ENCODE data around the gene PRDM2. TPM values are rescaled to one million over a fixed set of nuclear protein-coding genes. Genes with fewer than 3 reads are reported as not detected.

The PRDM2 gene
- total RNA-seq, 4 donors from 2014 or later = 26.3 to 39.5 (median 34.6) TPM

DNA sequence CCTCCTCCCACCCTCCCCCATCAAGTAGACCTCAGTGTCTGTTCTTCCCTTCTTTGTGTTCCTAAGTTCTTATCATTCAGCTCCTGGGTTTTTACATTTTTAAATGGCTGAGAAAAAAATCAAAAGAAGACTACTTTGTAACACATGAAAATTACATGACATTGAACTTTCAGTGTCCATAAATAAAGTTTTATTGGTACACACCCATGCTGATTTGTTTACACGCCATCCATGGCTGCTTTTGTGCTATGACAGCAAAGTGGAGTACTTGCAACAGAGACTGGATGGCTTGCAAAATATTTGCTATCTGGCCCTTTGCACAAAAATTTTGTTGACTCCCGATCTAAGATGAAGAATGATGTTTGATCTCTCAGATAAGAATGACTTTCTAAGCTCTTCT, 171.4 kb downstream of the PRDM2 start:
- ATAC-seq (ENCODE audit: low FRiP score) = no peak
- TF ChIP-seq, protein P1, sequence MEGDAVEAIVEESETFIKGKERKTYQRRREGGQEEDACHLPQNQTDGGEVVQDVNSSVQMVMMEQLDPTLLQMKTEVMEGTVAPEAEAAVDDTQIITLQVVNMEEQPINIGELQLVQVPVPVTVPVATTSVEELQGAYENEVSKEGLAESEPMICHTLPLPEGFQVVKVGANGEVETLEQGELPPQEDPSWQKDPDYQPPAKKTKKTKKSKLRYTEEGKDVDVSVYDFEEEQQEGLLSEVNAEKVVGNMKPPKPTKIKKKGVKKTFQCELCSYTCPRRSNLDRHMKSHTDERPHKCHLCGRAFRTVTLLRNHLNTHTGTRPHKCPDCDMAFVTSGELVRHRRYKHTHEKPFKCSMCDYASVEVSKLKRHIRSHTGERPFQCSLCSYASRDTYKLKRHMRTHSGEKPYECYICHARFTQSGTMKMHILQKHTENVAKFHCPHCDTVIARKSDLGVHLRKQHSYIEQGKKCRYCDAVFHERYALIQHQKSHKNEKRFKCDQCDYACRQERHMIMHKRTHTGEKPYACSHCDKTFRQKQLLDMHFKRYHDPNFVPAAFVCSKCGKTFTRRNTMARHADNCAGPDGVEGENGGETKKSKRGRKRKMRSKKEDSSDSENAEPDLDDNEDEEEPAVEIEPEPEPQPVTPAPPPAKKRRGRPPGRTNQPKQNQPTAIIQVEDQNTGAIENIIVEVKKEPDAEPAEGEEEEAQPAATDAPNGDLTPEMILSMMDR (IDR thresholded peaks at IDR 0.05) = no peak
- no peak for DNase-seq (ENCODE audit: low spot score)

DNA sequence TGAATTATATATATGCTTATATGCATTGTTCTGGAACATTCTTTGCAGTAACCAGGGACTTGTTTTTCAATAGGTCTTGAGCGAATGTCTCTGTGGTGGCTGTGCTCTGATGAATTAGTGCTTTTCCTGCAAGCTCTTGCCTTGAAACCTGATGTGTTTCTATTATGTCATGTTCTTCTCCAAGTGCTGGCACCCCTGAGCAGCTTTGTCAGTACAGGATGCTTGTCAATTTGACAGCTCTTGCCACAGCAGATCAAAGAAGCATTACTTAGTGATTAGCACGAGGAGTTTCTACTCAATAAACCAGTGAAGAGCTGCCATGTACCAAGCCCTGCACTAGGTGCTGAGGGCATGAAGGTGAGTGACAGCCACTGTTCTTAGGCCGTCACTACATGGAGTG, 171.9 kb downstream of the PRDM2 start:
- DNase-seq (ENCODE audit: low spot score) = no peak
- TF ChIP-seq, protein P1 (IDR thresholded peaks at IDR 0.05) = no peak
- ATAC-seq (ENCODE audit: low FRiP score) = no peak

DNA sequence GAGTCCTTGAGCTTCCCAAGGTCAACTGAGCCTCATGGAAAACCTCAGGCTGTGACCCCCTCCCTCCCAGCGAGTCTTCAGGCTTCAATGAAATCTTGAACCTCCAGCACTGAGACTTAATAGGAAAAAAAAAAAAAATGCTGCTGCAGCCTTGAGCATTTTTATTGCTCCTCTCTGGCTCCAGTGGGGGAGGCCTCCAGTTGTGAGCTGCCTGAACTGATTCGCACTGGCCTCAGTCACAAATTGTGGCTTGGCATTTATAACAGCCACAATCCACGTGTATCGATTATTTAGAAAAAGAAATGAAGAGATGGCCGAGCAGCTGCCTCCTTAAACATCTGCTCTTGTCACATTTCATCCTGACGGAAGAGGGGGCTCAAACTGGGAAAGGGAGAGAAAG, 173.0 kb downstream of the PRDM2 start:
- DNase-seq (ENCODE audit: low spot score) (no peak), ATAC-seq (ENCODE audit: low FRiP score) (no peak)
- TF ChIP-seq, protein P1 (IDR thresholded peaks at IDR 0.05) = no peak

Small RNA genes lying within 50 kb of the gene (small RNA-seq; reads per million reads assigned to genes)
- gene RF00564 = not detected

Other genes starting within 250 kb of the PRDM2 start
- under 1 TPM in 2 of 4 donors, not detected in 2; 0.48 to 0.56 TPM for gene LRRC38, start 186.2 kb upstream of the PRDM2 start, total RNA-seq
- 100 to 1,000 TPM in 1 of 4 donors, 10 to 100 TPM in 3; 29.9 to 182 (median 70.1) TPM for gene PDPN, start 116.4 kb upstream of the PRDM2 start, total RNA-seq